Inflammatory macrophage (primary cell): ENCODE measurements around the gene DGCR8.

Experiments
- DNase-seq, 2 donors: peaks; one replicate each; pipeline ENCODE4 v3.0.0-alpha.2; 2020 to 2022

DGCR8 gene

DNA sequence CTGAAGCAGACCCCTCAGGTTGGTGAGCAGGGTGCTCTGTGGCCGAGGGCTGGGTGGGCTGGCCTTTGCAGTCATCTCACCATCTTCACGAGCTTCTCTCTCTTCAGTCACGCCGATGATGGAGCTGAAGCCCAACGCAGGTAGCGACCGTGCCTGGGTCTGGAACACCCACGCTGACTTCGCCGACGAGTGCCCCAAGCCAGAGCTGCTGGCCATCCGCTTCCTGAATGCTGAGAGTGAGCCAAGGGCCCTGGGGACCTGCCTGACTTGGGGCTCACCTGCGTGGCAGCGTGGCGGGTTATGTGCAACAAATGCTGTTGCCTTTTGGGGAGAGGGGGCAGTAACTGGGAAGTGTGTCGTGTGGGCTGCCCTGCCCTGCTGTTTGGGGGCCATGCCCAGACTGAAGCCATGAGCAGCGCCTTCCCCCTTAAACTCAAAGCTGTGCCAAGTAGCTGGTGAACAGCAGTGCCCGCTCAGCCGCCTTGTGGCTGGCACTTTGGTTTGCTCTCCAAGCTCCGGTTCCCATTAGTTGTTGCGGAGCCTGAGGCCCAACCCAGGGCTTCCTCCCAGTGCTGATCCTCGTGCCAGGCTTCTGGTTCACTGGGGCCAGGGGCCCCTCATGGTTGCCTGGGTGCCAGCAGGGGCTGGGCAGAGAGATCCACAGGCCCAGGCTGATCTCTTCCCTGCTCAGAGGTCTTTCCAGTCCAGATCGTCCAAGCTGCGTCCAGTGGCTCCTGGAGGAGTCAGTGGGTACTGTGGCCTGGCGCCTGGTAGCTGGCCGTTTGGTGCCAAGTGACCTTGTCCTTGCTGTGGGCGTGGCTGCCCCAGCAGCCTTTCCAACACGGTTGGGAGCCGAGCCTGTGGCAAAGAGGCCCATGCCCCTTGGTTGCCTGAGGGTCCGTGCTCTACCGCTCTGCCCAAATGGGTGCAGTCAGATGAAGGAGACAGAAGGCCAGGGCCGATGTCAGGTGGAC, 45.4 kb downstream of the DGCR8 start:
- DNase-seq: no peak

DNA sequence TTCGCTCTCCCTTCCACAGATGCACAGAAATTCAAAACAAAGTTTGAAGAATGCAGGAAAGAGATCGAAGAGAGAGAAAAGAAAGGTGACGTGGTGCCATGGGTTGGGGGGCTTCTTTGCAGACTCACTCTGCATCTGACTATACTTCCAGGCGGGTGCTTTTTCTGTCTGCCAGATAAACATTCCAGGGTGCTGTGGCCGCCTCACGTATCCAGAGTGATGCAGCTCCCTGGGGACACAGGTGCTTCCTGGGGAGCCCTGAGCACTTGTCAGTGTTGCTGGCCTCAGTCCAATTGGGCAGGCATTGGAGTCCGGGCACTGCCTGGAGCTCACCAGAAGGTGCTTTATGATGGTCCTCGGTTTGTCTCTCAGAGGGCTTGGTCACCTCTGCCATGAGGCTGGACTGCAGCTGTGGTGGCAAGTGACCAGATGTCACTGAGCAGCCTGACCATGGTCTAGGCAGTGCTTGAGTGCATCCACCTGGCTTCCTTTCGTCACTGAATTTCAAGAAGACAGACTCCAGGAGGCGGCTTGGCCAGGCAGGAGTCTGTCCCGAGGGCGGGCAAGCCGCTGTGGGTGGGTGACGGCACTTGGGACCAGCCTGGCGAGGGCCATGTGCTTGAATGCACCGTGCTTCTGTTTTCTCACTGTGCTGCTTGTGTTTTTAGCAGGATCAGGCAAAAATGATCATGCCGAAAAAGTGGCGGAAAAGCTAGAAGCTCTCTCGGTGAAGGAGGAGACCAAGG, 46.4 kb downstream of the DGCR8 start:
- DNase-seq: no peak

DNA sequence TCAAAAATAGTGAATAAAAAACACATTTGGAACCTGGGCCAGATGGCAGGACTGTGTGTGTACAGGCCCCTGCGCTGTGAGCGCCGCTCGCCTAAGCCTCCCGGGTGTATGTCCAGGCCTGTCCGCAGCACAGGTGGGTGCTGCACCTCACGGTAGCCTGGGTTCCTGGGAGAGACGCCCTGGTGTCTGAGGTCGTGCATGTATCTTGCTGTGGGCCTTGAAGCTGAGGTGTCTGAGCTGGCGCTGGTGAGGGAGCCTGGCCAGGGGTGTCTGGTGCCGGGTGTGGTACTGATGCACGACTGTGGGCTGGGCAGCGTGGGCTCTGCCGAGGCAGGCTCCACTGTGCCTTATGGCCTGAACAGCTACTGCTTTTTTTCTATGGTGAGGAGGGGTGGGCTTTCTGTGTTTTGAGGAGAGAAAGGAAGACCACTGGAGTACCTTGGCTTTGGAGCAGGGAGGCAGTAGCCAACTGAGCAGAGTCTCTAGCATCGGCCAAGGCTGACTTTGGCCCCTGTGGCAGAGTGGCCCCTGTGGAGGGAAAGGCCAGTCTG, 47.4 kb downstream of the DGCR8 start:
- no peak for DNase-seq

DNA sequence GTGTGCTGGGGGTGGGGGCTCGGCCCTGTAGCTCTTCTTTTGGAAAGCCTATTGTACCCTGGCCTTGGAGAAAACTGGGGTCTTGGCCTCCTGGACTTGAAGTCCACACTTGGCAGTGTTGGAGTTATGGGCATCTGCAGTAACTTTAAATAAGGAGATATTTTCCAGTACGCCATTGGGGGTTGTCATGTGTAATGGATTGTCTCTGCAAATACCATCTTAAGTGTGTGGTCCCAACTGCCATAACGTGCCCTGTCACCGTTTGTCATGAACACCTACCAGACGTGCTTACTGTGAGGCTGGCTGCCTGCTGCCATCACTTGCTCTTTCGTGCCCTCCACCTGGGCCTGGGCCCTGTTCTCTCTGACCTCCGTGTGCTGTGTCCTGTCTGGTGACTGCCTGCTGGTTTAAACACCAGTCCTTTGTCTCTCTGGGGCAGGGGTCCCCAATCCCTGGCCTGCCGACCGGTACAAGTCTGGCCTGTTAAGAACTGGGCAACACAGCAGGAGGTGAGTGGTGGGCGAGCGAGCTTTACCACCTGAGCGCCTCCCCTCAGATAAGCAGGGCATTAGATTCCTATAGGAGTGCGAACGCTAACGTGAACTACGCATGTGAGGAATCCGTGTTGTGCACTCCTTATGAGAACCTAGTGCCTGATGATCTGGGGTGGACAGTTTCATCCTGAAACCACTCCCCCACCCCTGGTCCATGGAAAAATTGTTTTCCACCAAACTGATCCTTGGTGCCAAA, 48.0 kb downstream of the DGCR8 start:
- DNase-seq: no peak

DNA sequence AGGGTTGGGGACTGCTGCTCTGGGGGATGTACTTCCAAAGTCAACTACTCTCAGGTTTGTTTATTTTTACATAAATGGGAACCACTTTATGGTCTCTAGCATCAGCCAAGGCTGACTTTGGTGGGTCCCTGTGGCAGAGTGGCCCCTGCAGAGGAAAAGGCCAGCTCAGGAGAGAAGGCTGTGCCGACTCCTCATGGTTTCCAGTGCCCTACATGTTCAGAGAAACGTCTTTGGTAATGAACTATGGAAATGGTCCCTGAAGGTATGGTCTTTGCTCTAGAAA, 48.5 kb downstream of the DGCR8 start:
- DNase-seq: no peak

DNA sequence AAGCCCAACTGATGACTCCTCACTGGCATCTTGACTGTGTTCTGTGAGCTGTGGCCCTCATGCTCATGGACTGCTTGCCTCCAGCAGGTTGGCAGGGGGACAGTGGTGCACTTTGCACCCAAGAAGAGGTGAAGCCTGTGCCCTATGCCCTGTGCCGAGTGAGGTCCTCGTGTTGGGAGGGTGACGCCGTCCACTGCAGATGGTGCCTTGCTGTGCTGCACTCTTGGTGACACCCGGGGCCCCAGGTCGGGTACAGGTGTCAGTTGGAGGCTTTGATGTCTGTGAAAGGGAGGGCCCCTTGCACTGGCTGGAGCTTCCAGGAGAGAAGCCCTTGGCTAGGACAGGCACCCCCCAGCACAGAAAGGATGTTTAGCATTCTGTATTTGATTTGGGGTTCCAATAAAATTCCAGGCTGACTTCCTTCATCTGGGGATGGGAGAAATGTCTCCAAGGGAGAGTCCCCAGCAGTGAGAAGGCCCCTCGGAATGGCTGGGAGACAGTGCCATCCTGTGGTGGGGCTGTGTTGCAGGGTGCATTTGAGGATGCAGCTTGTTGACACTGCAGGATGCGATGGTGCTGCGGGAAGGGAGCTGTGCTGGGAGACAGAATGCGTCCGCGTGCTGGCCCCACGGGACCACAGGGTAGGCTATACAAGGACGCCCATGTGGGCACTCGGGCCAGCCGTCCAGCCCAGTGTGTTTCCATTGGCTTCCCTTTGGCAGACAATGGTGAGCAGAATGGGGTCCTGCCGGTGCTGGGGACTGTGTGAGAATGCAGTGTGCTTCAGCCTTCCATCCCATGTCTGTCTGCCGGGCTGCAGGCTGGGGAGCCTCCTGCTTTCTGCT, 49.1 kb downstream of the DGCR8 start:
- DNase-seq: peak in 1 of 2 donors; percentile 28

DNA sequence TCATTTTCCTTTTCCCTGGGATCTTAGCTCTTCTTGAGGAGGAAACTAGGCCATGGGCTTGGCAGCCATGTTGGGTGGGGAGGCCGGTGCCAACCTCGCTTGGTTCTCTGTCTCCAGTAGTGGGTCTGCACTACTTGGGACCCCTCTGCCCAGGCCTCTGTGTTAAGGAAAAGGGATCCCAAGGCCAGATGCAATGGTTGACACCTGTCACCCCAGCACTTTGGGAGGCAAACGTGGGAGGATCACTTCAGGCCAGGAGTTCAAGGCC, 49.6 kb downstream of the DGCR8 start:
- DNase-seq: no peak

DNA sequence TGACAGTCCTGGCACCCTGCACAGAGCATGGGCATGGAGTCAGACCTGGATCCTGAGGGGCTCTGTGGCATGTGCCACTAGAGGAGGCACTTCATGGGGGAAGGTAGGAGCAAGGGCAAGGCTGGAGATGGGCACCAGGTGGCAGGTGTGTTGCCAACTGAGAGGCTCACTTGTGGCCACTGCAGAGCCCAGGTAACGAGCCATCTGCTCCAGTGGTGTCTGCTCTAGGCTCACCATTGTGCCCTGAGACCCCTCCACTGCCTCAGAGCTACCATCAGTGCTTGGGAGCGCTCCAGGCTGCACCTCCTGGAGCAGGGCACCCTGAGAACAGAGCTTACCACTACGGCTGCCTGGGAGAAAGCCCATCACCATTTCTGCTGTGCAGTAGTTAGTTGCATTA, 50.3 kb downstream of the DGCR8 start:
- no peak for DNase-seq

DNA sequence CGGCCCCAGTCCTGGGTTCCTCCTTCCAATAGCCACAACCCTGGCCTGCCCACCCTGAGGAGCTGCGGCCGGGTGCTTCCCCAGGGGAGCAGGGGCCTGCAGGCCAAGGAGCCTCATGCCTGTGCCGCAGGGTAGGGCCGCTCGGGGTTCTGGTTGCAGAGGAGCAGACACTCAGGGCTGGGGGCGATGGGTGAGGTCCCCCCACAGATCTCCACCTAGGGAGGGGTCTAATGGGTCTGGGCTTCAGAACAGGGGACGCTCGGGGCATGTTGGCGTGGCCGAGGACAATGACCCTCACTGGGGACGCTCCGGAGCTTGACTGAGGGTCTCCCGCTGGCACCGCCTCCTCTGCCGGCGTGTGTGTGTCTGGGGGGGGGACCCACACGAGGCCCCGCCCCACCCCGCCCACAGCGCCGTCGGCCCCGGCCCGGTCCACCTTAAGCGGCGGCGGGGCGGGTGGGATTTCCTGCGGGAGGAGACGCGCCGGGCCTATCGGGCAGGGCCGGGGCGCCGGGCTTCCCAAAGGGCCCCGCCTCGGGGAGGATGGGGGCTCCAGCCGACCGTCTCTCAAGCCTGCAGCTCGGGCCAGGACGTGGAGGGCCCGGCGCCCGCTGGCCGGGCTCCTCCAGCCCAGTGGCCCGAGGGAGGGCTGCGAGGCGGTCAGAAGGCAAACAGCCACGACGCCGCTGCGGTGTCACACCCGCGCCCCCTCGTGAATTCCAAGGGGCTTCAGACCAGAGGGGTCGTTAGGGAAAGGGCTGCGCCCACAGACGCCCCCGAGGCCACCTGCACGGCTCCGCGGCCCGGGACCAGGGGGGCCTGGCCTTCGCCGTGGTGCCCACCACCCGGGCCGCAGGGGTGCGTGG, 50.9 kb downstream of the DGCR8 start:
- peak; percentile 68 to 80 for DNase-seq

DNA sequence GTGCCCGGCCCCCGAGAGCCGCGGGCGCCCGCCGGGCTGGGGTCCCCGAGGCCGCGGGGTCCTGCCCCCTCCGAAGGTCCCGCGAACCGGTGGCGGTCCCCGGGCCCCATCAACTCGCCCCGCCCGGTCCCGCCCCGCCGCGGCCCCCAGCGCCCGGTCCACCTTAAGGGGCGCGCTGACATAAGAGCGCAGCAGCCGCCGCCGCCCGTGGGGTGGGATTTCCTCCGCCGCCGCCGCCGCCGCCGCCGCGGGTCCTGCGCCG, 51.5 kb downstream of the DGCR8 start, which contains the start of gene ZDHHC8:
TSS of gene ZDHHC8 (plus strand) at position 208 of the 262 bp plus-strand sequence. CDS start 144 bp downstream, outside the sequence.
- DNase-seq: peak; percentile 8 to 31

DNA sequence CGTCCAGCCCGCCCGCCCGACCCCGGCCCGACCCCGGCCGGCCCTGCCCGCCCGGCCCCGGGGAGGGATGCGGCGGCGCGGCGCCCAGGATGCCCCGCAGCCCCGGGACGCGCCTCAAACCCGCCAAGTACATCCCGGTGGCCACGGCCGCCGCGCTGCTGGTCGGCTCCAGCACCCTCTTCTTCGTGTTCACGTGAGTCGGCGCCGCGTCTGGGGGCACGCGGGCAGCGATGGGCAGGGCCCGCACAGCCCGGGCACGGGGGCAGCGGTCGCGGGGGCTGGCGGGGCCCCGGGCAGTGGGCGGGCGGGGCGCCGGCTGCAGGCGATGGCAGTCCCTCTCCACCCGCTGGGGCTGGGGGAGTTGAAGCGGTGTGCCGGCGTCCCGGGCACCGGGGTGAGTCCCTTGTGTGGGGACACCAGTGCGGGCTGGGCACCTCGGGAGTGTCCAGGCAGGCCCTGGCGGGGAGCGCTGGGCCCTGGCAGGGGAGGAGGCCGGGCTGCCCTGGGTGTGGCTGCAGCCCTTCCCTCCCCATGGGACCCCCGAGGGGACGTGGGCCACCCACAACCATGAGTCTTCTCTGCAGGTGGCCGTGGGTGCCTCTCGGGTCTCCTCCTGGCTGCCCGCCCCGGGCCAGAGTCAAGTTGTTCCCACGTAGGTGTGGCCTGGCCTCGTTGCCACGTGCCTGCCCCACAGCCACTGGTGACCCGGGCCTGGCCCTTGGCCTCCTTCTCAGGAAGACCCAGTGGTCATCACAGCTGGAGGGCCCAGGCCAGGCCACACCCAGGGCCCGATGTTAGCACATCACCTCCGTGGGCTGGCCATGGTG, 52.0 kb downstream of the DGCR8 start:
- peak; percentile 47 to 67 for DNase-seq

DNA sequence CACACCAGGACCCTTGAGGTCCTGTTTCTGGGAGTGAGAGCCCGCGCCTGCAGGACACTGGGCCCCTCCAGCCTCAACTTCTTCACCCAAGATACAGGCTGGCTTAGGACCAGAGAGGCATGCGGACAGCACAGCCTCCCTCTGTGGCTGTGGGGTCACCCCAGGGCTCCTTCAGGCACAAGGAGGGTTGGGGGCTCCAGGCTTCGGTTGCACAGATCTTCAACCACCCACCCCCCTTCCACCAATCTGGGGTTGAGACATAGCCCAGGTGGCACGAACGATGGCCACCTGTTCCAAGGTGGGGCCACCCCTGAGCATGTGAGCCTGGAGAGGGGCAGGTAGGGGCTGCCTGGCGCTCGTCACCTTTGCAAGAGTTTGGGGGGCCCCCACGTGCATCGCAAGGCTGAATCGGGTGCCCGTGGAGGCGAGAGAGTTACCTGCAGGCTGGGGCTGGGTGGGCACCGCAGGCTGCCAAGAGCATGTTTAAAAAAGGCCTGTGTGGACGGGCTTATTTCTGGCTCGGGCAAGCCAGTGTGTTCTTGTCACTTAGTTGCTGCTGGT, 52.7 kb downstream of the DGCR8 start:
- DNase-seq: no peak

DNA sequence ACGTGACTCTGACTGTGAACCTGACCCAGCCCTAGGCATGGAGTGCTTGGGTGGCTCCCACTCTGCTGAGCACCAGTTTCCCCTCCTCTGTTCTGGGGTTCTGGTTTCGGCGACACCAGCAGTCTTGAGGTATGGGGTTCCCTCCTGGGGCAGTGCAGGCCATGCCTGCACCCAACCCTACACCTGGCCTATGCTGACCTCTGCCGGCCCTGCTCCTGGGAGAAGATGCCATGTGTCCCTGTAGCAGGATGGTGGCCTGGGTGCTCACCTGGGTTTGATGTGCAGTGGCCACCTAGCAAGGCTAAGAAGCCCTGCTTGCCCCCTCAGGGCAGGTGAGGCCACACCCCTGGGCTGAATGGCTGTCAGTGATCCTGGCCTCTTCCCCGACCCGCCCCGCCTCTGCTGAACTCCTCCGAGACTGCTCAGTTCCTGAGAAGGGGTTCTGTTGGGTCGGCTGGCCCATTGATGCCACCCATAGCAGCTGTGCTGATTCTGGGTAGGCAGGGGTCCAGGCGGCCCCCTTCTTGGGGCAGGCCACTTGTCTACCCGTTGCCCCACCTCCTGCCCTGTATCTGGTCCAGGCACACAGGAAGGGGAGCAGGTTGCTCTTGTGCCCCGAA, 54.0 kb downstream of the DGCR8 start:
- DNase-seq: no peak

DNA sequence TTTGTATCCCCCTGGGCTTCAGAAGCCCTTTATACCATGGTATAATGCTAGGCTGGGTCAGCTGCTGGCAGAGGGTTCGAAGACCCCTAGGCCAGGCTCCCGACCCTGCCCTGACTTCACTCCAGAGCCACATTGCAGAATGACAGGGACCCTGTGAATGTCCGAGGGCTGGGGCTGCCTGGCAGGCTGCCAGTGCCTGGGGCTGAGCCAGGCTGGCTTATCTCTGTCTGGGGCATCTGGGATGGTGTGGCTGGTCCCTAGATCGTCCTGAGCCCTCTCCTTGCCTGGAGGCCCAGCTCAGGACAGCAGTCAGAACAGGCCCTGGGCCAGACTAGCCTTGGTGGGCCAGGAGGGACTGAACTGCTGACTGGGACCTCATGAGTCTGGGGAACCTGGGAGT, 55.2 kb downstream of the DGCR8 start:
- DNase-seq: no peak

DNA sequence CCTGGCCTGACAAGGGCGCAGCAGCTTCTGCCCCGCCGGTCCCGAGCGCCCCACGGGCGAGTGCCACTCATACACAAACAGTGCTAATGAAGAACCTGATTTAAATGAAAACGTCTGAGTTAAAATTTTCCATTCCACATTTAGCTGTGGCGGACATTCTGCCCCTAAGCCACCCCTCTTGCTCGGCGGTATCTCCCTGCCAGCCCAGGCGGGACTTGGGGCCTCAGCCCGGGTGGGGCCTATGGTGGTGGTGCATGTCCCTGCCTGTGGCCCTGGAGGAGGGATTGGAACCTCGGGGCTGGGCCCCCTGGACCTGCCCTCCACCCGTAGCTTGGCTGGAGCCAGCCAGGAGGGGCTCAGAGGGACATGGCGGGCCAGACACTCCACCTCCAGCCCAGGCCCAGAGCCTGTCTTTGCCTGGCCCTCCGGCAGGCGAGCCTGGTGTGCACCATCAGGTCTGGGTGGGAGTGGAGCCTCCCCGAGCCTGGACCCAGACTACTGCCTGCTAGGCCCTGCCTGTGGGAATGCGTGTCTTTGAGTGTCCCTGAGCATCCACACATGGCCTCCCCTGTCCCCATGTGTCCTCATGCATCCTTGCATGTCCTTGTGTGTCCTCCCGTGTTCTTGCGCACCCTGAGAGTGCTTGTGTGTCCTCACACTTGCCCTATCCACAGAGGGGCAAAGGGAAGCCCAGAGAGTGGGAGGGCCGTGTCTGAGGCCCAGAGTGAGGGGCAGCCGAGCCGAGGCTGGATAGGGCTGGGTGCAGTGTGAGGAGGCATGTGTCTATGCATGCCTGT, 56.0 kb downstream of the DGCR8 start:
- no peak for DNase-seq

DNA sequence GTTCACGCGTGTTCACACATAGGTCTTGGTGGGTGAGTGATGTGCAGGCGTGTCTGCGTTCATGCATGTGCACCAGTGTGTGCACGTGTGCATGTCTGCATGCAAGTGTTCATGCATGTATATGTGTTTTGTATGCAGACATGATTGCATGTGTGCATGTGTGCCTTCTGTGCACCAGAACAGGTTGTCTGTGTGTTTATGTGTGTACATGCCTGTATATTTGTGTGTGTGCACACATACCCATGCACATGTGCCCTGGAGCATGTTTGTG, 56.5 kb downstream of the DGCR8 start:
- DNase-seq: no peak

DNA sequence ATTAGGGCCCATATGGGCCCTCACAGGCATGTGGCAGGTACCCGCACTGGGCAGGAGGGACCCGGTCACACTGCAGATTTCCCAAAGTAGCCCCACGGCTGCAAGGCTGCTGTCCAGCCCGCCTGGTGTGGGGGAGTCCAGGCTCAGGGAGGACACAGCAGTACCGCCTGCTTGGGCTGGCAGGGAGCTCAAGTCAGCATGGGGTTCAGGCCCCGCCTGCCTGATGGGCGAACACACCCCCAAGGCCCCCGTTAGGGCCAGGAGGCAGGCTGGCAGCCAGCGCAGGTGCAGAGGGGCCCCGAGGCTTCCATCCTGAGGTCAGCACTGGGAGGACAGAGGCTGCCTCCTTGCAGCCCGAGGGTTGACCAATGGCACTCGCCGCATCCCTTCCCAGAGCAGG, 57.1 kb downstream of the DGCR8 start:
- DNase-seq: no peak

DNA sequence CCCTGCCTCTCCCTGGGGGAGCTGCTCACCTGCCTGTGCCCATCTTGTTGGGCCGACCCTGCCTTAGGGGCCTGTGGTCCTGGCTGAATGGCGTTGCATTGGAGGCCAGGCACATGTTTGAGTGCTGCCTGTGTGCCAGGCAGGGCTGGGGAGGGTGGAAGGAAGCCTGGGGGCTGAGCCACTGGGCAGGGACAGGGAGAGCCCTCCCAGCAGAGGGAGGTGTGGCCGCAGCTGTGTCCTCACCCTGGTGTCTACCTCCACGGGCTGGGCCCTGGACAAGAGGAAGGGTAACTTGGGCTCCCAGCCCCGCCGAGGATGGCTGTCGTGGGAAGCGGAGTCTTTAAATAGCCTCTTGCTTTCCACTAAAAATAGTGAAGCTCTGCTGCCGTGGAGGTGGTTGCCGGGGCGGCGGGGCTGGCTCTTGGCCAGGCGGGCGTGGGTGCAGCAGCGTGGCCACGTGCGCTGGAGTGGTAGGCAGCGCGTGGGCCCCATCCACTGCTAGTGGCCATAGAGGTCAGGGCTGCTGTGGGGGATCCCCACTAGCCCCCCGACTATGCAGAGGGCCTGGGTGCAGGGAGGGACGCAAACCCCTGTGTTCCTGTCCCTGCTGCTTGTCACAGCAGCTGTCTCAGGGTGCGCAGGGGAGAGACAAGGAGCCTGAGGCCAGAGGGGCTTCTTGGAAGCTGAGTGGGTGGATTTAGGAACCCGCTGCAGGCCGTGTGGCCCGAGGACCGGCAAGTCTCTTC, 57.8 kb downstream of the DGCR8 start:
- DNase-seq: peak; percentile 17 to 77

DNA sequence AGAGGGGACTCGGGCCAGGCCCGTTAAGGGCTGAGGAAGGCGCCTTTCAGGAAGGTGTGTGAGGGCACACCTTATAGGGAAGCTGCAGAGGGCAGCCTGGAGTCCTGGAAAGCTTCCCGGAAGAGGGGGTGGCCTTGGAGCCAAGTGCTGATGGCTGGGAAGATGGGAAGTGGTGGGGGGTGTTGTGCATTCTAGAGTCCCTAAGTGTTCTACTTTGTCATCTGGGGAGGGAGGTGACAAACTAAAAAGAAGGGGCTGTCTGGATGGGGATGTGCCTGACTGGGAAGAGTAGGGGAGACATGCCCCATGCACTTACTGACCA, 58.3 kb downstream of the DGCR8 start:
- no peak for DNase-seq
